Hepatocyte (in vitro differentiated cells): ENCODE results near the gene UPF1. TPM values are rescaled to one million over a fixed set of nuclear protein-coding genes. Genes with fewer than 3 reads are reported as not detected.

Source experiments
- DNase-seq: peaks from one replicate; pipeline ENCODE4 v3.0.0-alpha.2; 2016; ENCODE audit warnings: low spot score
- H2AFZ ChIP-seq: fragments of 200-600 bp; sonication (generic); 2 replicates; pipeline ENCODE4 v1.6.0; 2016; ENCODE audit warnings: antibody characterized with exemption, mild to moderate bottlenecking
- H3K27ac ChIP-seq: fragments of 200-600 bp; sonication (generic); 2 replicates; pipeline ENCODE4 v1.5.1; 2016; ENCODE audit warnings: mild to moderate bottlenecking
- H3K27me3 ChIP-seq: fragments of 200-600 bp; sonication (generic); 2 replicates; pipeline ENCODE4 v1.6.1; 2016
- H3K36me3 ChIP-seq: fragments of 200-600 bp; sonication (generic); replicated peaks from 2 replicates; pipeline ENCODE4 v1.5.1; 2016; ENCODE audit warnings: low read depth; ENCODE audit not compliant: insufficient read depth
- H3K4me1 ChIP-seq: fragments of 200-600 bp; sonication (generic); 2 replicates; pipeline ENCODE4 v1.5.1; 2016; ENCODE audit warnings: mild to moderate bottlenecking, moderate library complexity; ENCODE audit not compliant: insufficient read depth
- H3K4me2 ChIP-seq: fragments of 200-600 bp; sonication (generic); 2 replicates; pipeline ENCODE4 v1.6.0; 2016
- H3K4me3 ChIP-seq: fragments of 200-600 bp; sonication (generic); 2 replicates; pipeline ENCODE4 v1.5.1; 2016; ENCODE audit warnings: mild to moderate bottlenecking
- H3K79me2 ChIP-seq: fragments of 200-600 bp; sonication (generic); 2 replicates; pipeline ENCODE4 v1.6.0; 2017; ENCODE audit warnings: mild to moderate bottlenecking
- H3K9me2 ChIP-seq: fragments of 200-600 bp; sonication (generic); replicated peaks from 2 replicates; pipeline ENCODE4 v1.6.0; 2017; ENCODE audit warnings: mild to moderate bottlenecking; ENCODE audit not compliant: insufficient read depth
- H3K9me3 ChIP-seq: fragments of 200-600 bp; sonication (generic); 2 replicates; pipeline ENCODE4 v1.5.1; 2016; ENCODE audit warnings: low read depth, mild to moderate bottlenecking
- H4K20me1 ChIP-seq: fragments of 200-600 bp; sonication (generic); 2 replicates; pipeline ENCODE4 v1.6.0; 2016; ENCODE audit warnings: mild to moderate bottlenecking; ENCODE audit not compliant: insufficient read depth, poor library complexity, severe bottlenecking
- CTCF ChIP-seq: fragments of 200-600 bp; sonication (generic); IDR thresholded peaks from 2 replicates; pipeline ENCODE4 v1.5.1; 2016; ENCODE audit warnings: antibody characterized with exemption, mild to moderate bottlenecking; ENCODE audit not compliant: poor library complexity
- EZH2 ChIP-seq: fragments of 200-600 bp; sonication (generic); IDR thresholded peaks from 2 replicates; pipeline ENCODE4 v1.6.1; 2016; ENCODE audit warnings: antibody characterized with exemption, mild to moderate bottlenecking, borderline replicate concordance
- EZH2phosphoT487 ChIP-seq: fragments of 200-600 bp; sonication (generic); IDR thresholded peaks from one replicate; pipeline ENCODE4 v1.6.1; 2018; ENCODE audit warnings: antibody characterized with exemption, mild to moderate bottlenecking, low read depth, moderate library complexity; ENCODE audit not compliant: unreplicated experiment, severe bottlenecking
- WGBS: methylation state at CpG from one replicate; pipeline ENCODE4 v1.1.6; 2016; ENCODE audit warnings: low lambda C conversion rate; ENCODE audit errors: missing lambda C conversion rate; 5-methylcytosine and 5-hydroxymethylcytosine counted together
- polyA plus RNA-seq: library from polyadenylated mRNA; unstranded; fragments of >200 nt; fragmentation: Nextera tagmentation; extraction: Ambion mirVana; gene quantifications from 2 replicates; pipeline ENCODE4 v1.2.1, GENCODE V29; 2016
- total RNA-seq: library from RNA; depleted of rRNA; stranded (reverse); fragments of >200 nt; gene quantifications from 2 replicates; pipeline ENCODE4 v1.2.3, GENCODE V29; 2014

Gene UPF1
- total and polyA plus RNA-seq, 2 experiments from 2014 or later: 27.0 to 47.2 TPM

- peak overlapping the region; percentile 48 for H3K4me2 ChIP-seq
- TF ChIP-seq EZH2: no peak
- TF ChIP-seq EZH2phosphoT487: no peak
- TF ChIP-seq CTCF: no peak
- H2AFZ ChIP-seq: no peak overlapping the region
- H3K27me3 ChIP-seq: no peaks in the 10 kb centered on the region
- 87% methylated on average over 16 of the region's 16 CpGs for WGBS
- H3K79me2 ChIP-seq: peaks cover 71% of the 10 kb centered on the region
- no peaks in the 10 kb centered on the region for H3K36me3 ChIP-seq
- DNase-seq: no peak
- peak overlapping the region; percentile 43 for H3K27ac ChIP-seq
- no peak overlapping the region for H3K4me3 ChIP-seq
- peaks cover 71% of the 10 kb centered on the region for H4K20me1 ChIP-seq
- no peaks in the 10 kb centered on the region for H3K9me3 ChIP-seq
- no peaks in the 10 kb centered on the region for H3K9me2 ChIP-seq
- peaks cover 16% of the 10 kb centered on the region for H3K4me1 ChIP-seq
Measured at GRCh38 chr19:18849838-18850400, 18.2 kb downstream of the UPF1 start.

GRCh38 chr19:18850471-18851375, 19.0 kb downstream of the UPF1 start:
- H3K79me2 ChIP-seq: peaks cover 63% of the 10 kb centered on the region
- no peak overlapping the region for H2AFZ ChIP-seq
- H3K27ac ChIP-seq: no peak overlapping the region
- H3K27me3 ChIP-seq: no peaks in the 10 kb centered on the region
- H3K4me2 ChIP-seq: no peak overlapping the region
- H3K9me2 ChIP-seq: no peaks in the 10 kb centered on the region
- no peaks in the 10 kb centered on the region for H3K36me3 ChIP-seq
- WGBS: 87% methylated on average over 27 of the region's 27 CpGs
- TF ChIP-seq EZH2: no peak
- TF ChIP-seq EZH2phosphoT487: no peak
- TF ChIP-seq CTCF: no peak
- H3K4me3 ChIP-seq: no peak overlapping the region
- peaks cover 63% of the 10 kb centered on the region for H4K20me1 ChIP-seq
- H3K4me1 ChIP-seq: peaks cover 16% of the 10 kb centered on the region
- DNase-seq: no peak
- no peaks in the 10 kb centered on the region for H3K9me3 ChIP-seq

- peaks cover 15% of the 10 kb centered on the region for H3K4me1 ChIP-seq
- H3K36me3 ChIP-seq: no peaks in the 10 kb centered on the region
- H3K27me3 ChIP-seq: no peaks in the 10 kb centered on the region
- H2AFZ ChIP-seq: no peak overlapping the region
- H3K4me3 ChIP-seq: no peak overlapping the region
- no peaks in the 10 kb centered on the region for H3K9me3 ChIP-seq
- H3K79me2 ChIP-seq: peaks cover 52% of the 10 kb centered on the region
- H4K20me1 ChIP-seq: peaks cover 52% of the 10 kb centered on the region
- H3K9me2 ChIP-seq: no peaks in the 10 kb centered on the region
- H3K27ac ChIP-seq: no peak overlapping the region
- no peak for DNase-seq
- 99% methylated on average over 31 of the region's 31 CpGs for WGBS
- TF ChIP-seq CTCF (no peak), EZH2 (no peak), EZH2phosphoT487 (no peak)
- no peak overlapping the region for H3K4me2 ChIP-seq
Measured at GRCh38 chr19:18851673-18852325, 20.0 kb downstream of the UPF1 start.
